GM21619 (cell line): ENCODE measurements around the gene CEACAM1.
"Not testable (repeated sequence)": the region's sequence is repeated elsewhere in the genome, so short reads cannot be mapped to it uniquely, and the experiment has no call there.

Experiments used
- ATAC-seq: cut with Tn5 transposase; IDR thresholded peaks from one replicate; pipeline ENCODE4 v1.9.1; 2021; ENCODE audit not compliant: unreplicated experiment

CEACAM1 gene

GRCh38 chr19:42528354-42529247 is at the start of gene CEACAM1:
TSS of gene CEACAM1 (minus strand) at chr19:42528481. CDS start at chr19:42528374, 107 bp downstream.
- ATAC-seq: no peak

GRCh38 chr19:42577016-42577415 is 48.7 kb upstream of the CEACAM1 start:
- no peak for ATAC-seq

- no peak for ATAC-seq
Measured at GRCh38 chr19:42576241-42576640, 48.0 kb upstream of the CEACAM1 start.

GRCh38 chr19:42573642-42574041 is 45.4 kb upstream of the CEACAM1 start:
- ATAC-seq: no peak

- no peak for ATAC-seq
Measured at GRCh38 chr19:42571116-42571515, 42.8 kb upstream of the CEACAM1 start.

- no peak for ATAC-seq
Measured at GRCh38 chr19:42569193-42569592, 40.9 kb upstream of the CEACAM1 start.

- ATAC-seq: no peak
Measured at GRCh38 chr19:42568006-42568405, 39.7 kb upstream of the CEACAM1 start.

- no peak for ATAC-seq
Measured at GRCh38 chr19:42567567-42567966, 39.3 kb upstream of the CEACAM1 start.

GRCh38 chr19:42563352-42564210 is 35.3 kb upstream of the CEACAM1 start:
- ATAC-seq: no peak

- no peak for ATAC-seq
Measured at GRCh38 chr19:42561512-42561911, 33.2 kb upstream of the CEACAM1 start.

- ATAC-seq: no peak
Measured at GRCh38 chr19:42560731-42561130, 32.5 kb upstream of the CEACAM1 start.

GRCh38 chr19:42558450-42559150 is 30.3 kb upstream of the CEACAM1 start:
- ATAC-seq: no peak

- ATAC-seq: not testable (repeated sequence)
Measured at GRCh38 chr19:42557386-42557871, 29.1 kb upstream of the CEACAM1 start.

- no peak for ATAC-seq
Measured at GRCh38 chr19:42555801-42556200, 27.5 kb upstream of the CEACAM1 start.

GRCh38 chr19:42555317-42555716 is 27.0 kb upstream of the CEACAM1 start:
- ATAC-seq: no peak

- ATAC-seq: no peak
Measured at GRCh38 chr19:42554046-42554575, 25.8 kb upstream of the CEACAM1 start.

- ATAC-seq: no peak
Measured at GRCh38 chr19:42553292-42554045, 25.2 kb upstream of the CEACAM1 start.

- no peak for ATAC-seq
Measured at GRCh38 chr19:42552086-42553065, 24.1 kb upstream of the CEACAM1 start.

- not testable (repeated sequence) for ATAC-seq
Measured at GRCh38 chr19:42550521-42550920, 22.2 kb upstream of the CEACAM1 start.
